ENCODE data around the gene HDAC11.
A peak's percentile ranks its signal among the peaks of the same experiment; 100 is the strongest.

HDAC11 gene

DNA sequence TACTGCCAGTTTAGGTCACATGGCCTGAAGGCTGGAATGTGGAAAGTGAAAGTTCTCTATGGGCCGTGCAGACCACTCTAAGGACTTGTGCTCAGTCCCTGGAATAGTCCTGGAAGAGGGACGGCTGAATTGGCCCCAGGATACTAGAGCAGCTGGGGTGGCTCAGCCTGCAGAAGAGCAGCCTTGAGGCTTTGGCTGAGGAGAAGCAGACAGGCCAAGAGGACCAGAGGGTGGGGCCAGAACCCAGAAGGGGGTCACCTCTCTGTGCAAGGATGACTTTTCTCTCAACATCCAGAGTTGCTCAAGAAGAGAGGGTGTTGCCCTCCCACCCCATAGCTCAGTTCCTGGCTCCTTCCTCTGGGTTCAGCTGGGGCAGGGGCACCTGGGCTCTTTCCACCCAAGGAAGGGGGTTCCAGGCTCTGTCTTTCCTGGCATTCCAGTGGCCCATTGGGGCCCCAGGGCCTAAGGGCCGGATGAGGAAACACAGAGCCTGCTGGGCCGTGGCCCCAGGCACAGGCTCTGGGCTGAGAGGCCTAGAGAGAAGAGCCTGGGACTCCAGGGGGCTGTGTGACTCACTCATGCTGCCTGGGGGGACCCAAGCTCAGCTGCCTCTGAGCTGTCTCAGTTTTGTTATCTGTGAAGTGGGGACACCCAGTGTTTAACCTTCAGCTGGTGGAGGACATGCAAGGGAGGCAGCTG is 60.3 kb downstream of the HDAC11 start:
- no peak for ATAC-seq
- H3K4me1 Mint-ChIP-seq: peaks cover 24% of the 10 kb centered on the region
- no peak overlapping the region for H3K4me3 Mint-ChIP-seq
- no peak for DNase-seq
- H3K9me3 Mint-ChIP-seq: peaks cover 14% of the 10 kb centered on the region
- no peak overlapping the region for H3K27ac Mint-ChIP-seq
- peaks cover 24% of the 10 kb centered on the region for H3K27me3 Mint-ChIP-seq
- peaks cover 2% of the 10 kb centered on the region for H3K36me3 Mint-ChIP-seq (ENCODE audit: low read depth)

DNA sequence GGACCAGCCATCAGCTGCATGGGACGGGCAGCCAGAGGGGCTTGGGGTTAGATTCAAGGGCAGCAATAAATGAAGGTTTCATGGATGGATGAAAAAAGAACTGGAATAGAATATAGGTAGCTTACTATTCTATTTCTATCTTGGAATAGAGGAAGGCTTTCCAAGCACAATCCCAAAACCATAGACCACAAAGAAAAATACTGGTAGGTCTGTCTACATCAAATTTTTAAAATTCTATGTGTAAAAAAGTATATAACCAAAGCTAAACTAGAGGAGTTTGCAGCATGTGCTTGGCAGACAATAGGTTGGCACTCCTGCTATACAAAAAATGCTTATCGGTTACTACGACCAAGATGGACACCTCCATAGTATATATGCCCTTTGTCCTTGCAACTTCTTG is 61.6 kb downstream of the HDAC11 start:
- ATAC-seq (no peak), DNase-seq (no peak)
- peaks cover 14% of the 10 kb centered on the region for H3K9me3 Mint-ChIP-seq
- no peak overlapping the region for H3K27ac Mint-ChIP-seq
- peaks cover 2% of the 10 kb centered on the region for H3K36me3 Mint-ChIP-seq (ENCODE audit: low read depth)
- no peak overlapping the region for H3K4me3 Mint-ChIP-seq
- H3K27me3 Mint-ChIP-seq: peaks cover 24% of the 10 kb centered on the region
- H3K4me1 Mint-ChIP-seq: peaks cover 29% of the 10 kb centered on the region

GRCh38 chr3:13542142-13542541 is 62.0 kb downstream of the HDAC11 start:
- H3K4me3 Mint-ChIP-seq: no peak overlapping the region
- peaks cover 26% of the 10 kb centered on the region for H3K27me3 Mint-ChIP-seq
- H3K36me3 Mint-ChIP-seq (ENCODE audit: low read depth): peaks cover 2% of the 10 kb centered on the region
- no peak for ATAC-seq
- peaks cover 14% of the 10 kb centered on the region for H3K9me3 Mint-ChIP-seq
- no peak for DNase-seq
- peaks cover 25% of the 10 kb centered on the region for H3K4me1 Mint-ChIP-seq
- H3K27ac Mint-ChIP-seq: no peak overlapping the region

GRCh38 chr3:13543253-13543652 is 63.1 kb downstream of the HDAC11 start:
- H3K4me3 Mint-ChIP-seq: no peak overlapping the region
- peaks cover 11% of the 10 kb centered on the region for H3K9me3 Mint-ChIP-seq
- no peak overlapping the region for H3K27ac Mint-ChIP-seq
- peaks cover 27% of the 10 kb centered on the region for H3K4me1 Mint-ChIP-seq
- H3K36me3 Mint-ChIP-seq (ENCODE audit: low read depth): peaks cover 2% of the 10 kb centered on the region
- peaks cover 34% of the 10 kb centered on the region for H3K27me3 Mint-ChIP-seq
- no peak for ATAC-seq
- no peak for DNase-seq

GRCh38 chr3:13544293-13544831 is 64.3 kb downstream of the HDAC11 start:
- Mint-ChIP-seq H3K27ac (peak overlapping the region; percentile 2), H3K36me3 (ENCODE audit: low read depth) (peaks cover 2% of the 10 kb centered on the region), H3K4me3 (peak overlapping the region; percentile 7), H3K4me1 (peaks cover 30% of the 10 kb centered on the region), H3K27me3 (peaks cover 37% of the 10 kb centered on the region), H3K9me3 (peaks cover 11% of the 10 kb centered on the region)
- ATAC-seq: peak; percentile 98
- DNase-seq: peak; percentile 74

- Mint-ChIP-seq H3K27ac (peak overlapping the region; percentile 2), H3K4me1 (peaks cover 35% of the 10 kb centered on the region), H3K9me3 (peaks cover 11% of the 10 kb centered on the region), H3K36me3 (ENCODE audit: low read depth) (peaks cover 2% of the 10 kb centered on the region), H3K27me3 (peaks cover 43% of the 10 kb centered on the region), H3K4me3 (peak overlapping the region; percentile 7)
- no peak for DNase-seq
- peak; percentile 0 for ATAC-seq
Measured at GRCh38 chr3:13544951-13545651, 65.0 kb downstream of the HDAC11 start.

DNA sequence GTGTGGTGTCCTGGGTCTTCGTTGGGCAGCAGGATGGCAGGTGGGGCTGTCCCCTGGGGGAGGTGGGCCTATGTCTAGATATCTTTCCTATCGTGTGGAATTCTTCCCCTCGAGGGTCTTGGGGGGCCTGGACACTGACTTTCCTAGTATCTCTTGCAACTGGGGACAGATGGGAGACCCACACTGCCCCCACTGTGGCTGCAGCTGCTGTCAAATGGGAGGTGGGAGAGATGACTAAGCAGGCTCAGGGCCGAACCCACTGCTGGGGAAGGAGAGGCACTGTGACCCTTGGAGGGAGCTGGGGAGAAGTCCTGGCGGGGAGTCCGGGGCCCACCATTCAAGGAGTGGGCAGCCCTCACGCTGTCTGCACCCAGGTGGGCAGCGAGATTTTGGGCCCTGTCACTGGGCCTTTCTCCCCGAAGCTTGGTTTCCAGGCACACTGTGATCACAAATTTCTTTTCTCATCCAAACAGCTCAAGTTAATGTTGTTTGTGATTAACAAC is 65.9 kb downstream of the HDAC11 start:
- peaks cover under 1% of the 10 kb centered on the region for H3K36me3 Mint-ChIP-seq (ENCODE audit: low read depth)
- ATAC-seq (no peak), DNase-seq (no peak)
- H3K27me3 Mint-ChIP-seq: peaks cover 41% of the 10 kb centered on the region
- H3K4me1 Mint-ChIP-seq: peaks cover 36% of the 10 kb centered on the region
- H3K27ac Mint-ChIP-seq: no peak overlapping the region
- no peak overlapping the region for H3K4me3 Mint-ChIP-seq
- H3K9me3 Mint-ChIP-seq: peaks cover 8% of the 10 kb centered on the region

GRCh38 chr3:13546667-13547171 is 66.6 kb downstream of the HDAC11 start:
- Mint-ChIP-seq H3K36me3 (ENCODE audit: low read depth) (no peaks in the 10 kb centered on the region), H3K4me3 (no peak overlapping the region), H3K27ac (no peak overlapping the region), H3K27me3 (peaks cover 37% of the 10 kb centered on the region), H3K4me1 (peaks cover 36% of the 10 kb centered on the region), H3K9me3 (peaks cover 6% of the 10 kb centered on the region)
- ATAC-seq (no peak), DNase-seq (no peak)

DNA sequence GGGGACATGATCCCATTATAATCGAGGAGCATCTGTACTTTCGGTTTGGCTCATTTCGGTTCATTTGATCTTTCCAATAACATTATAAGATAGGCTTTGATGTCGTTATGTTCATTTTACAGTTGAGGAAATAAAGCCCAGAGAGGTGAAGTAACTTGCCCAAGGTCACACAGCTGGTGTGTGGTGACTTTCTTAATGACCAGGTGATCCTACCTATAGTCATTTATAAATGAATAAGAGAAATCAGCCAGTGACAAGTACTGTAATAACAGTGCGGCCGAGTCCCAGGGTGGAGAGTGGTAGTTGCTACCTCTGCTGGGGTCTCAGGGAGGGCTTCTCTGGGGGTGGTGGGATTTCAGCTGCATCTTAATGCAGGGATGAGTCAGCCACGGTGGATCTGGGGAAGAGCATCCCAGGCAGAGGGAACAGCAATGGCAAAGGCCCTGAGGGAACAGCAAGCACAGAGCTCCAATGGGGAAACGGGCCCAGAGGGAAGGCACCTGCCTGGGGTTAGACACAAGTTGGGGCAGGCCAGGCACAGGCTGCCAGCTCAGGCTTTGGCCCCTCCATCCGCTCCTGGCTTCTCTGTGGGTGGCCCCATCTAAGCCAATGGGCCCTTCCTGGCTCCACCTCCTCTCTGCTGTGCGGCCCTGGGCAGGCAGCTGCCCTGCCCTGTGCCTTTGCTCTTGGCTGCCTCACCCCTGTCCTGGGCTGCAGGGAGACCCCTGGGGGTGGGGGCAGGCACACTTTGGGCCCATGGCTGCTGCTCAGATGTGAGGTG is 67.7 kb downstream of the HDAC11 start:
- Mint-ChIP-seq H3K27ac (no peak overlapping the region), H3K4me3 (peak overlapping the region; percentile 37), H3K9me3 (no peaks in the 10 kb centered on the region), H3K36me3 (ENCODE audit: low read depth) (no peaks in the 10 kb centered on the region), H3K4me1 (peaks cover 41% of the 10 kb centered on the region), H3K27me3 (peaks cover 41% of the 10 kb centered on the region)
- DNase-seq: no peak
- no peak for ATAC-seq

DNA sequence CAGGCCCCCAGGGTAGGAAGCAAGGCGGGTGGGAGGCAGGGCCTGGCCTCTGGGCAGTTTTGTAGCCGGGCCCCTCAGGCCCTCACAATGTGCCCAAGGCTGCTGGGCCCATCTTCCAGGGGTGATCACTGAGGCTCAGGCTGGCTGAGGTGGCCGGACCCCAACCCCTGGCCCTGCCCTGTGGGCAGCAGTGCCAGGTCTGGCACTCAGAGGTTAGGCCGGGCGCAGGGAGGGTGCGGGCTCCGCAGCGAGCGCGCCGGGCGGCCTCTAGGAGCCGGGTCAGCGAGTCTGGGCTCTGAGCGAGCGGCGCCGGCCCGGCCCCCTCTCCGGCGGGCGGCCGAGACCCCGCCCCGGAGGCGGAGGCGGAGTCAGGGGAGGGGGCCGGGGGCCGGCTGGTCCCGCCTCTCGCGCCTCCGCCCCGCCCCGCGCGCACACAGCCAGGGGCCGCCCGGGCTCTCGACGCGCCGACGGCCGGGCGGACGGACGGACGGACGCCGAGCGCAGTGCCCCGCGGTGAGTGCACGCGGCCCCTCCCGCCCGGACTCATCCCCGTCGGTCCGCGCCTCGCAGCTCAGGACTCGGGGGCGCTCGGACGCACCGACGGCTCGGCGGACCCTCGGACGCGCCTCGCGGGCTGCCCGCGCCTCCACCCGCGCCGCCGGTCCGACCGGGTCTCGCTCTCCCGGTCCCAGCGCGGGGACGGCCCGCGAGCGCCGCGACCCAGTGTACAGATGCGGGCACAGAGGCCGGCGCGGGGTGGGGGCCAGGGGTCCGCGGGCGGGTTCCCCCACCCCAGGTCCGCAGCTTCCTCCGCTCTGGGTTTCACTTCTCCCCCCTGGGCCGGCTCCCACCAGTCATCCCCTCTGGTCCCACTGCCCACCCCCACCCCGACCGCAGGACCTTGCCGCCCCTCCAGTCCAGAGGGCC is 68.9 kb downstream of the HDAC11 start, which contains the start of gene FBLN2:
Gene FBLN2 (plus strand): TSS at position 430 of the 927 bp plus-strand sequence. CDS start 21,231 bp downstream, outside the sequence.
- Mint-ChIP-seq H3K36me3 (ENCODE audit: low read depth) (no peaks in the 10 kb centered on the region), H3K4me1 (peaks cover 50% of the 10 kb centered on the region), H3K27ac (peak within 1 kb of the TSS; percentile 37), H3K4me3 (peak within 1 kb of the TSS; percentile 61), H3K27me3 (peaks cover 39% of the 10 kb centered on the region), H3K9me3 (no peaks in the 10 kb centered on the region)
- ATAC-seq (no peak), DNase-seq (no peak)

DNA sequence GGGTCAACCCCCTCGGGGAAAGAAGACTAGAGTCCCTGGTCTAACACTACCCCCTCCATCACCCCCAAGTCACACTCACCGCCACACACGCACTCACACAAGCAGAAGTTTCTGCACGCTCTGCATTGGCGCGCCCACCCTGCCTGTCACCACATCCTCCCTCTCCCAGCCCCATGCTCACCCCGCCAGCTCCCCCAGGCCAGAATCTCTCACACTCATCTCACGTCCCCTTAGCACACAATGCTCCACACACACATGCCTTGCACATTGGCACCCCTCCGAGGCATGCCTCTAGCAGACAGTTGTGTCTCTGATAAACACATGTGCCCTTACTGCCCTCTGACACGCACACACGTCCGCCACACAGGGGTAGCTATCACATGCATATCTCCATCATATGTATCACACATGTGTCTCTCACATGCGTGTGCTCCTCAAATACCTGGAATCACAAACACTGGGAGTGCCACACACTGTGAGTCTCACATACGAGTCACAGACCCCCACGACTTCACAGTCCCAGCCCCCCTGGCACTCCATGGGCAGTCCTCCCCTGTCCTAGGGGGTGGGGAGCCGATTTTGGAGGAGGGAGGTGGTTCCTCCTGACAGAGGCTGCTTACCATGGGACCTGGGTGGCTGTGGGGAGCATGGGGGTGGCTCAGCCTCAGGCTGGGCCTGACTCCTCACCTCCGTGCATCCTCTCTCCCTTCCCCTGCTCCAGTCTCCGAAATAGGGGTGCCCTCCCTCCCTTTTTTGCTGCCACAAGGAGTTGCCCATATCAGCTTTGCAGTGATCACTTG is 69.7 kb downstream of the HDAC11 start:
- DNase-seq (peak; percentile 29), ATAC-seq (no peak)
- Mint-ChIP-seq H3K9me3 (no peaks in the 10 kb centered on the region), H3K27me3 (peaks cover 39% of the 10 kb centered on the region), H3K4me3 (peak overlapping the region; percentile 61), H3K4me1 (peaks cover 47% of the 10 kb centered on the region), H3K36me3 (ENCODE audit: low read depth) (no peaks in the 10 kb centered on the region), H3K27ac (peak overlapping the region; percentile 37)

DNA sequence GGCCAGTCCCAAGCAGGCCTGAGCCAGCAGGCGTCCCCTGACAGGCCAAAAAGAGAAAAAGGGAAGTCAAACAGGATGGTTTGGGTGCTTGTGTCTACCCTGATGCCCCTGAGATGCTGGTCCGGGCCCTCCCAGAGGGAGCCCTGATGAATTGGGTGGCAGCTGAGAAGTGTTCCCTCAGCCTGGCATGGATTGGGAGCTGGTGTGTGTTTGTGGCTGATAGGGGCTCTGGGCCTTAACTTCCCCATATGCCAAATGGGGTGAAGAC is 70.3 kb downstream of the HDAC11 start:
- no peaks in the 10 kb centered on the region for H3K9me3 Mint-ChIP-seq
- peaks cover 41% of the 10 kb centered on the region for H3K4me1 Mint-ChIP-seq
- H3K27ac Mint-ChIP-seq: no peak overlapping the region
- ATAC-seq (no peak), DNase-seq (no peak)
- H3K4me3 Mint-ChIP-seq: no peak overlapping the region
- no peaks in the 10 kb centered on the region for H3K36me3 Mint-ChIP-seq (ENCODE audit: low read depth)
- peaks cover 33% of the 10 kb centered on the region for H3K27me3 Mint-ChIP-seq

GRCh38 chr3:13550791-13551360 is 70.8 kb downstream of the HDAC11 start:
- DNase-seq (no peak), ATAC-seq (no peak)
- H3K27me3 Mint-ChIP-seq: peaks cover 31% of the 10 kb centered on the region
- no peak overlapping the region for H3K4me3 Mint-ChIP-seq
- peaks cover 38% of the 10 kb centered on the region for H3K4me1 Mint-ChIP-seq
- H3K27ac Mint-ChIP-seq: no peak overlapping the region
- no peaks in the 10 kb centered on the region for H3K36me3 Mint-ChIP-seq (ENCODE audit: low read depth)
- no peaks in the 10 kb centered on the region for H3K9me3 Mint-ChIP-seq
